Activated naive CD8-positive, alpha-beta T cell treated with anti-CD3 and anti-CD28 coated beads, Interleukin-2, amount 50 U/mL, for 16 hours (primary cell): ENCODE measurements around the gene FKRP.

Experiments
- DNase-seq: peaks from one replicate; pipeline ENCODE4 v3.0.0-alpha.2; 2020; ENCODE audit warnings: low read depth, low spot score

Gene FKRP

DNA sequence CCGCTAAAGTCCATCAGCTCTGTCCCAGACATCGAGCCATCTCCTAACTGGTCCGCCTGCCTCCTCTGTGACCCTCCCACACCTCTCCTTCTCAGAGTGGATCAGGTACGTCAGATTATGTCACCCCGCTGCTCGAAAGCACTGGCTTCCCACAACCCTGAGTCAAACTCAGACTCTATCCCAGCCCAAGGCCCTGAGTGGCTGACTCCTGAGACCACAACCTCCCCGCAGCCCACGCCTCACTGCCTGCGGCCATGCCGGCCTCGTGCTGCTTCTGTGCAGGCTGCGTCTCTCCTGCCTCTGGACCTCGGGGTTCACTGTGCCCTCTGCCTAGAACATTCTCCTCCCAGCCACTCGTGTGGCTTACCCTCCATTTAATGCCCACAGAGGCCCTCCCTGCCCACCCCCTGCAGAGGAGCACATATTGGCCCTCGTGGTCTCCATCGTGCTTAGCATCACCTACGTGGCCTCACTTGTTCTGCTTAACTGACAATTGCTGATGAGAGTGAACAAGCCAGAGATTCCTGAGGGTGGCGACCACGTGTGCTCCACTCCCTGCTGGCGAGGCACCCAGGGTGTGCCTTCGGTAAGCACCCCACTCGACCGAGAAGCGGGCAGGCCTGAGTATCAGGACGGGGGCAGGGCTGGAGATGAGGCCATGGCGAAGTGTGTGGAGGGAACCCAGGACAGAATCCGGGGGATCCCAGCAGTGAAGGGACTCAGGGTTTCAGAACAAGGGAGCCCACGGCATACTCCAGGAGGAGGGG, 13.5 kb upstream of the FKRP start:
- no peak for DNase-seq

DNA sequence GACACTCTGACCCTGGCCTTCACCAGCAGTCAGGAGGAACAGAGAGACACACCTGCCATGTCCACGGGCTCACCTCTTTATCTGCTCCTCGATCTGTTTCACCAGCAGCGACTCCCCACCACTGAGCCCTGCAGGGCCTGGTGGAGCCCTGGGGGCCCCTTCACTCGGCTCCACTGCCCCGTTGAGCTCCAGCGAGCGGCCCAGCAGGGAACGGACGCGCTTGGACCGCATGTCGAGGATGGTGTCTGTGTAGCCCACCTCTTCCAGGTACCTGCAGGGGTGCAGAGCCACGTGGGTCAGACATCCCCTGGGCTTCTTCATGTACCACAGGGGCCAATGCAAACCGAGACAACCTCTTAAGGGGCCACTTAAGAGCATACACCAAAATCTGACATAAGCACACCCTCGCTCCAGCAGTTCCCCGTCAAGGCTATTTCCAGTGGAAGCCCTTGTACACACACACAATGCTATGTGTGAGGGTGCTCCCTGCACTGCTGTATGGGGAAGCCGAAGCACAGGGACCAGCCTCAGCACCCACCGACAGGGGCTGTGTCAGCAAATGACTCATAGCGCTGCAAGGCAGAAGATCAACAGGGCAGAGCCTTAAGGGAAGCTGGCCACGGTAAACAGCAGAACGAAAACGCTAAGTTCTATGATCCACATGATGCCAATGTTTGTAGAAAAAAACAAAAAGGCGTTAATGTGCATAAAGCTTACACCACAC, 12.7 kb upstream of the FKRP start:
- DNase-seq = no peak

DNA sequence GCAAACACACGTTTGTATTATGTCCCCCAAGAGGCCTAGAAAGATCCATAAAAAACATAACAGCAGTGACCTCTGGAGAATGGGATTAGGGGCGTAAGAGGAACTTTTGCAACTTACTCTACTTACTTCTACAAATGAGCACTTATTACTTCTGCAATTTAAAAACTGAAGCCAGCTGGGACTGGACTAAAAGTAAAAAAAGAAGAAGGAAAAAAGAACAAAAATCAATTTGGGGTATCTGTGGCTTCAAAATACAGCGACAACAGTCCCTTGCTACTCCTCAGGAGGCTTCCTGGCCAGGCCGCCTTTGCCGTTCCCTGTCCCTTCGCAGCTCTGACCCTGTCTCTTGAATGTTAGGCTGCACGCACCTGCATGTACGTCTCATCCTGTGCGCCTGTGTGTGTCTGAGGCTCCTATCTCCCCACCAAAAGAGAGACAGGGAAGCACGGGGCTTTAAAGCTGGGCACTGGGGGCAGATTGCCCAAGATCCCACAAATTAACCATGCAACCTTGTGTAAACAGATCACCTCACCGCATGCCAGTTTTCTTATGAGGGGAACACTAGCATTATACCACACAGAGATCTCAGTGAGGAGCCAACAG, 12.1 kb upstream of the FKRP start:
- DNase-seq = no peak

DNA sequence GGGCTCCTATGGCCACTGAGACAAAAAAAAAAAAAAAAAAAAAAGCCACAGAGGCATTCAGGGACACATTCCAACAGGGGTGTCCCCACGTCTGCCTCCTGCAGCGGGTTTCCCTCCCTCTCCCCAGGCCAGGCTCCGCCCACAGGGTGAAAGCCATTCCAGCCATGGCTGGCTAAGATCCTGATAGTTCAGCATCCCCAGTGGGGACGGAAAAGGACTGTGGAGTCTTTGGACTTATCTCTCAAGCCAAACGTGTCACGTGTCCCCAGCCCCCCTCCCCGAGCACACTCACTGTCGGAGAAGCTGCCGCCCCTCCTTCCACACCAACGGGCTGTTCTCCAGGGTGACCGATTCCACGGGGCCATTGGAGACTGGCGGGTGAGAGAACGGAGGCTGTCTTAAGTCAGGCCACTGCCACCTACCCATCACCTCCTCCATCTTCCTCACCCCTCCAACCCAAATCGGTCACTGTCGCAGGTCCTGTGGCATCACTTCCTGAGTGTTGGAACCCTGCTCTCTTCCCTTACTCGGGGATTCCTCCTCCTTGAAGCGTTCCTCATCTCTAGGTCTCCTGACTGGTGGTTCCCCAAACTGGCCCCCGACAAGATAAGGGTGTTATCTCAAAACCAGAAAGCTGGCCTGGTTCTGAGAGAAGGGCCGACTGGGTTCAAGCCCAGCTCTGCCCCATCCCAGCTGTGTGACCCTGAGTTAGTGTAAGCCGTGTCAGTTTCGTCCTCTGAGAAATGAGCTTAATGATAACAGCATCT, 9.1 kb upstream of the FKRP start:
- DNase-seq = no peak

DNA sequence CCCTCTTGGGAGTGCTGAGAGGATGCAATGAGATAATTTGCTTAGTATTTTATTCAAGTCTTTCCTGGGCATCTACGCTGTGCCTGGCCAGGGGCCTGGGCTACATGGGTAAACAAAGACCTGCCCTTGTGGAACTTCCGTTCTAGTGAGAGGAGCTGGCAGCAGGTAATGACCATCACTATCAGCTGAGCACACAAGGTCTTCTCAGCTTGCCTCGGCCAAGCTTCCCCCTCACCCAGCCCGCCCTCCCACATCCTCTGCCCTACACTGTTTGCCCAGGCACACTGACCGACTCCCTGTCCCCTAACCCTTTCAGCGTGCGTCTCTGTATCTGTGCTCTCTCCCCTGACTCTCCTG, 8.6 kb upstream of the FKRP start:
- DNase-seq = no peak

DNA sequence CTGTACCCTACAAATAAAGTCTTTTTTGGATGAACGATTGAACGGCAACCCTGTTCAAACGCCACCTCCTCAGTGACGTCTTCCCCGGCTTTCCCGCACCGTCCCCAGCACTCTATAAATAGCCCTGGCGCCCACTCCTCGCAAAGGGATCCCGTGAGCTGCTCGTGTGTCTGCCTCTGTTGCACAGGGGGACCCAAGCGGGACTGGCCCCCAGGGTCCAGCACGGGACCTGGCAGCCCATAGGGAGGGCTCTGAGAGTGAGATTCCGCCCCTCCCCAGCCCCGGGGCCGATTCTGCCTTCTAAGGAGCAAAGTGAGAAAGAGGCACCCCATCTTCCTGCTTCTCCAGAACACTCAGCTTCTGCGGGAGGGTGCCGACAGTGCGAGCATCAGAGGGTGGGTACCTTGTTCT, 8.1 kb upstream of the FKRP start:
- DNase-seq = no peak

DNA sequence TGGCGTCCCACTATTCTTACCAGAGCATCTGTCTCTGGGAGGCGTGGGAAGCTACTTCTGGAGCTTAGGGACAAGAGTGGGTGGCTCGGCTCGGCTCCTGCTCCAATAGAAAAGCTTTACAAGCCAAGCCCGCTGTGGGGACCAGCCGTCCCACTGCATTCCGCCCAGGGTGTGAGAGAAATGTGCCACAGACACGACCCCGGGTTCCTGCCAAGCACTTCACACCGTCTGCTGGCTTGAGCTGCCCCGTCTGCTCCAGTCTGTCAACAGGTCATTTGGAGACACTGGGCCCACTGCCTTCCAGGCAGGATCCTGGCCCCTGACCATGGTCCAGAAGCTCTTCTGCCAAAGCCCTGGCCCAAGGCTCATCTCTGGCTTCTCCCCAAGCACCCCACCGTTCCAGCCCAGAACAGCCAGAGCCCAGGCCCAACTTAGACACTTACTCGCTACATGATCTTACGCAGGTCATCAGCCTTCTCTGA, 6.5 kb upstream of the FKRP start:
- no peak for DNase-seq

DNA sequence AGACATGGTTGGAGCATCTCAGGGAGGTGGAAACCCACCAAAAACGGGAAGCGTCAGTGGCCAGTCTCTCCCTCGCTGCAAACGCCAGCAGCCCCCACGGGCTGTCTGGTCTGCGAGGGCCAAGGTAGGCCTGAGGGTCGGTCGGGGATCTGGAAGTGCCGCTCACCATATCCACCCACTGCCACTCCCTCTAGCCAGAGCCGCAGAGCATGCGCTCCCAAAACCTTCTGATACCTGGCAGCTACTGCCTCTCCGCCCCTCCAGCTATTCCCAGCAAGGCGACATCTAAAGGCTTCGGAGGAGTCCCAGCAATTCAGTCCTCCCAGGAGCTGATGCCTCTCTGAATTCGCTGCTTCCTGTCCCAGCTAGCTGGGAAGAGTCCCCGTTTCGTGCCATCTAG, 4.4 kb upstream of the FKRP start:
- DNase-seq = no peak

DNA sequence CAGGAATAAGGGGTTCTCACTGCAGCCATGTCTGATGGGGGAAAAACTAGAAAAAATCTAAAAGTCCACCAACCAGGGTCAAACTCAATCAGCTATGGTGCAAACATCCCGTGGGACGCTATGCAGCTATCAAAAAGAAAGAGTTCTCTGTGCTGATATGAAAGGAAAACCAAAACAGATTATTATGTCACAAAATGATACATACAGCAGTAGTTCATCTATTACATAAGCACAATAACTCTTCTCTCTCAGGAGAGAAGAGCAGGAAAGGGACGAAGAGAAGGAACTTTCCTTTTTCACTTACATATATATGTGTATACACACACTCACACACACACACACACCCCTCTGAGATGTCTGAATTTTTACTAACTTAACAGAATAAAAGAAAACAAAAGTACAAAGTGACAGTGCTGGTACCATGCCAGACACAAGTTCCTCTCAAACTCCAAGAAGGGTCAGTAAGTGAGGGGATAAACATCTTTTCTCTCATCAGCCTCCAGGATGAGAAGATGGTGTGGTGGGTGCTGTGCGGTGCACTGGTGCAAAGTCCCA, 2.9 kb upstream of the FKRP start:
- DNase-seq = no peak

DNA sequence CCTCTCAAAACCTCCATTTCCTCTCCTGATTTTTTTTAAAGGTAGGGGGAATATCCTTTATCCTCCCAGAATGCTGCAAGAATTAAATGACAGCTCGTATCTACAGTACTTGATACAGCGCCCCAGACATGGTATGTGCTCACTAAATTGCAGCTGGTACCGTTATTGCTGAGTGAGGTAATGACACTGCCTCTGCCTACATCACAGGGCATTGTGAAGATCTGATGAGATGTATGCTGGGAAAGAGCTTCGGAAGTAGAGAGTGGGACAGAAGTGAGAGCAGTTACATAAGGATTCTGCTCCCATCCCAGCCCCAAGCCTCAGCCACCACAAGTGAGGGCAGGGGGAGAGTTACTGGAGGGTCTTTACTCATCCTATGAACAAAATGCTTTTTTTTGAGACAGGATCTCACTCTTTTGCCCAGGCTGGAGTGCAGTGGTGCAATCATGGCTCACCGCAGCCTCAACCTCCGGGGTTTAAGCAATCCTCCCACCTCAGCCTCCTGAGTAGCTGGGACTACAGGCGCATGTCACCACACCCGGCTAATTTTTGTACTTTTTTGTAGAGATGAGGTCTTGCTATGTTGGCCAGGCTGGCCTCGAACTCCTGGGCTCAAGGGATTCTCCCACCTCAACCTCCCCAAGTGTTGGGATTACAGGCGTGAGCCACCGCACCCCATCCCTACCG, 1.7 kb upstream of the FKRP start:
- DNase-seq = no peak

DNA sequence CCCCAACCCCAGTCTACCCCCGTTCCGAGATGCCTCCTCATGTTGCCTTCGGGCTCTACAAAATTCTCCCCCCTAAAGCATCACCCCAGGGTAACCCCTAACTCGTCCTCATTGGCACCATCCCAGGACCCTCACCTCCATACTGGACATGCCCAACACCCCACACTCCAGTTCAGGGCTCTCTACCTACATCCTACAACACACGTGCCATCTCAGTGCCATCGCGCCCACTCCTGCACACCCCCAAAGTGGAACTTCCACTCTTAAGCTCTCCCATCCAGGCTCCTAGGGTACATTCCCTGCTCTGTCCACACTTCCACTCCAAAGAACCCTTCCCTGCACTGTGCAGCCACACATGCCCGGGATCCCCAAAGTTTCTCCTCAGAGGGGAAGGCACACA, 827 bp upstream of the FKRP start:
- DNase-seq = no peak

DNA sequence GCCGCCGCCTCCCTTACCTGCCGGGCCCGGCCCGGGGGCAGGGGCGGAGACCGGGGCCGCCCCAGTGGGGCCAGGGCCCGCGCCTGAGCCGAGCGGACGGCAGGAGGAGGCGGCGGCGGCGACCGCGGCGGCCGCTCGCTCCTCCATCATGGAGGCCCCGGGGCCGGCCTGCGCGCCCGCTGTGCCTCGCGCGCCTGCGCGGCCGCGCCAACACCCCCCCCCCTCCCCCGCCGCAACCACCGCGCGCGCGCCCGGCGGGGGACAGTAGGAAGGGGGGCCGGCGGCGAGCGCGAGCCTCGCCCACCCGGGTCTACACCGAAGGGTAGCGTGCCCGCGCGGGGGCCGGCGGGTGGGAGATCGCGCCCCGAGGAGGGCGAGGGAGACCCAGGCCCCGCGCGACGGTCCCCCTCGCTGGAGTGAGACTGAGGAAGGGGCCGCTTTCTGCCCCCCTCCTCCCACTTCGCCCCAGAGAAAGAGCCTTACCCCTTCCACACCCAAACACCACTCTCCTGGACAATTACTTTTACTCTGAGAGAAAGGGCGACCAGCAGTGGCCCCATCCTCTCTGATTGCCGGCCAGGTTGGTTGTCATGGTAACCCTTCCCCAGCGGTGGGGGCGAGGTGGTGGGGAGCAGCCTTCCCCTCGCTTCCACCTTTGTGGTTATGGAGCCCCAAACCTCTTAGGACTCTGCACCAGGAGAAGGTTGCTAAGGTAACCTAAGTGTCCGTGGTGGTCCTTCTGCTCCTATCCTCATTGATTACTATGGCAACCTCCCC, 612 bp downstream of the FKRP start, which contains the start of gene STRN4:
TSS of gene STRN4 (minus strand) at position 170 of the 777 bp plus-strand sequence. CDS start at position 150, 20 bp downstream.
- no peak for DNase-seq

DNA sequence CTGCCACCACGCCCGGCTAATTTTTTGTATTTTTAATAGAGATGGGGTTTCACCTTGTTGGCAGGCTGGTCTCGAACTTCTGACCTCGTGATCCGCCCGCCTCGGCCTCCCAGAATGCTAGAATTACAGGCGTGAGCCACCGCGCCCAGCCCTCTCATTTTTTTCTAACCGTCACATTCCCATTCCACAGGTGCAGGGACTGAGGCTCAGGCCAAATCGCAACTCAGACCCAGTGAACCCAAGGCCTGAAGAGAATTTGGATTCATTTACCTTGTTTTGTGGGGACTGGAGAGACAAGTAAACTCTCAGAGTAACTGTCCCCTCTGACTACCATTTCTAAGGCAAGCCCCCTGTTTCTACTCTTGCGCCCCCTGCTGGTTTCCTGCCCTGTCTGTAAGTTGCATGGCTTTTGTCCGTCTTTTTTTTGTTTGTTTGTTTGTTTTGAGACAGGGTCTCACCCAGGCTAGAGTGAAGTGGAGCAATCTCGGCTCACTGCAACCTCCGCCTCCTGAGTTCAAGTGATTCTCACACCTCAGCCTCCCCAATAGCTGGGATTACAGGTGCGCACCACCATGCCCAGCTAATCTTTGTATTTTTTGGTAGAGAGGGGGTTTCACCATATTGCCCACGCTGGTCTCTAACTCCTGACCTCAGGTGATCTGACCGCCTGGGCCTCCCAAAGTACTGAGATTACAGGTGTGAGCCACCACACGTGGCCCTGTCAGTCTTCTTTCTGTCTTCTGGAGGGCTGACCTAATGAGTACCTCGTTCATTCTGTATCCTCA, 2.7 kb downstream of the FKRP start:
- DNase-seq = peak; percentile 69

DNA sequence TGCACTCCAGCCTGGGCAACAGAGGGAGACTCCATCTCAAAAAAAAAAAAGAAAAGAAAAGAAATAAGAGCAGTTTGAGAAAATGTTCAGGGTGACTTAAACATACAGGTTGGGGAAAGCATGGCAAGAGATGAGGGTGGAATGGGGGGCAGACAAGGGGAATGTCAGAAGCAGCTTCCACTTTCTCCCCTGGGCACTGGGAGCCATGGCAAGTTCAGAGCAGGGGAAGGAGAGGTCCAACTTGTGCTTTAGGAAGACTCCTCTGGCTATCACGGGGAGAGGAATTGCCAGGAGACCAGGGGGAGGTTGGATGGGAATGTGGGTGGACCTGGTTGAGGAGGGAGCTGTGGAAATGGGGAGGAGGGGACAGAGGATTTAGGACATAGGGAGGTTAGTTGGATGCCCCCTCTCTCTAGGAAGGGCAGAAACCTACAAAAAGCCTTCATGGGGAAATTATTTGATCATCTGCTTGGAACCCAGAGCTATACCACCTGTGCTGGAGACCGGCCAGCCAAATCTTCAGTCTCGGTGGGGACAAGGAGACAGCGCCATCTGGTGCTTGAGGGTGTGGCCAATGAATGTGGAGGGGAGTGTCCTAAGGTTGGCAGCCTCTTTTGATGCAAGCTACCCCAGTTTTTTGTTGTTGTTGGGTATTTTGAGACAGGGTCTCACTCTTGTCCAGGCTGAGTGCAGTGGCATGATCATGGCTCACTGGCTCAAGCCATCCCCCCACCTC, 7.7 kb downstream of the FKRP start:
- DNase-seq = peak; percentile 39

DNA sequence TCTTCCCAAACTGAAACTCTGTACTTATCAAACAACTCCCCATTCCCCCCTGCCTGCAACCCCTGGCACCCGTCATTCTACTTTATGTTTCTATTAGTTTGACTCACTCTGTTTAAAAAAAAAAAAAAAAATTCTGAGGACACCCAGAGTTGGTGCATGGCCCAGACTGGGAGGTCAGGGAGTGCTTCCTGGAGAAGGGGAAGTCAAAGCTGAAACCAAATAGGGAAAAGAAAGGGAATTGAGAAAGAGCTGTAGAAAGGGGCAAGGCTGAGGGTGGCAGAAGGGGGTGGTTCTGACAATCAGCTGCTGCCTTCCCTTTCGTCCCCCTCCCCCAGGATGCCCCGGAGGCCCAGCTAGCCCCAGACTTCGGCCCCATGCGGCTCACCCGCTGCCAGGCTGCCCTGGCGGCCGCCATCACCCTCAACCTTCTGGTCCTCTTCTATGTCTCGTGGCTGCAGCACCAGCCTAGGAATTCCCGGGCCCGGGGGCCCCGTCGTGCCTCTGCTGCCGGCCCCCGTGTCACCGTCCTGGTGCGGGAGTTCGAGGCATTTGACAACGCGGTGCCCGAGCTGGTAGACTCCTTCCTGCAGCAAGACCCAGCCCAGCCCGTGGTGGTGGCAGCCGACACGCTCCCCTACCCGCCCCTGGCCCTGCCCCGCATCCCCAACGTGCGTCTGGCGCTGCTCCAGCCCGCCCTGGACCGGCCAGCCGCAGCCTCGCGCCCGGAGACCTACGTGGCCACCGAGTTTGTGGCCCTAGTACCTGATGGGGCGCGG, 9.4 kb downstream of the FKRP start:
- no peak for DNase-seq

DNA sequence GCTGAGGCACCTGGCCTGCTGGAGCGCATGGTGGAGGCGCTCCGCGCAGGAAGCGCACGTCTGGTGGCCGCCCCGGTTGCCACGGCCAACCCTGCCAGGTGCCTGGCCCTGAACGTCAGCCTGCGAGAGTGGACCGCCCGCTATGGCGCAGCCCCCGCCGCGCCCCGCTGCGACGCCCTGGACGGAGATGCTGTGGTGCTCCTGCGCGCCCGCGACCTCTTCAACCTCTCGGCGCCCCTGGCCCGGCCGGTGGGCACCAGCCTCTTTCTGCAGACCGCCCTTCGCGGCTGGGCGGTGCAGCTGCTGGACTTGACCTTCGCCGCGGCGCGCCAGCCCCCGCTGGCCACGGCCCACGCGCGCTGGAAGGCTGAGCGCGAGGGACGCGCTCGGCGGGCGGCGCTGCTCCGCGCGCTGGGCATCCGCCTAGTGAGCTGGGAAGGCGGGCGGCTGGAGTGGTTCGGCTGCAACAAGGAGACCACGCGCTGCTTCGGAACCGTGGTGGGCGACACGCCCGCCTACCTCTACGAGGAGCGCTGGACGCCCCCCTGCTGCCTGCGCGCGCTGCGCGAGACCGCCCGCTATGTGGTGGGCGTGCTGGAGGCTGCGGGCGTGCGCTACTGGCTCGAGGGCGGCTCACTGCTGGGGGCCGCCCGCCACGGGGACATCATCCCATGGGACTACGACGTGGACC, 10.1 kb downstream of the FKRP start:
- no peak for DNase-seq

DNA sequence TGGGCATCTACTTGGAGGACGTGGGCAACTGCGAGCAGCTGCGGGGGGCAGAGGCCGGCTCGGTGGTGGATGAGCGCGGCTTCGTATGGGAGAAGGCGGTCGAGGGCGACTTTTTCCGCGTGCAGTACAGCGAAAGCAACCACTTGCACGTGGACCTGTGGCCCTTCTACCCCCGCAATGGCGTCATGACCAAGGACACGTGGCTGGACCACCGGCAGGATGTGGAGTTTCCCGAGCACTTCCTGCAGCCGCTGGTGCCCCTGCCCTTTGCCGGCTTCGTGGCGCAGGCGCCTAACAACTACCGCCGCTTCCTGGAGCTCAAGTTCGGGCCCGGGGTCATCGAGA, 10.7 kb downstream of the FKRP start:
- no peak for DNase-seq

DNA sequence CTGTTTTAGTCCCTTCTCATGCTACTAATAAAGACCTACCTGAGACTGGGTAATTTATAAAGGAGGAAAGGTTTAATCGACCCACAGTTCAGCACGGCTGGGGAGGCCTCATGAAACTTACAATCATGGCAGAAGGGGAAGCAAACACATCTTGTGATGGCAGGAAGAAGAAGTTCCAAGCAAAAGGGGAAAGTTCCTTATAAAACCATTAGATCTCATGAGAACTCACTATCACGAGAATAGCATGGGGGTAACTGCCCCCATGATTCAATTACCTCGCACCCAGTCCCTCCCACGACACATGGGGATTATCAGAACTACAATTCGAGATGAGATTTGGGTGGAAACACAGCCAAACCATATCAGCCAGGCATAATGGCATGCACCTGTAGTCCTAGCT, 13.3 kb downstream of the FKRP start:
- DNase-seq = no peak
